HG03097 (cell line): ENCODE measurements around the gene RSBN1L.

Experiments used
- ATAC-seq: cut with Tn5 transposase; IDR thresholded peaks from one replicate; pipeline ENCODE4 v1.9.1; 2021; ENCODE audit not compliant: unreplicated experiment, low FRiP score

RSBN1L gene

GRCh38 chr7:77799078-77799964, 103.1 kb downstream of the RSBN1L start:
- peak; percentile 5 for ATAC-seq

GRCh38 chr7:77800158-77800557, 103.9 kb downstream of the RSBN1L start:
- no peak for ATAC-seq

- no peak for ATAC-seq
Measured at GRCh38 chr7:77800730-77801129, 104.5 kb downstream of the RSBN1L start.

GRCh38 chr7:77802557-77803405, 106.5 kb downstream of the RSBN1L start:
- ATAC-seq = no peak

- no peak for ATAC-seq
Measured at GRCh38 chr7:77806425-77806824, 110.2 kb downstream of the RSBN1L start.

GRCh38 chr7:77808517-77808916, 112.3 kb downstream of the RSBN1L start:
- ATAC-seq = no peak

GRCh38 chr7:77811516-77812289, 115.4 kb downstream of the RSBN1L start:
- ATAC-seq = no peak

GRCh38 chr7:77812290-77812685, 116.0 kb downstream of the RSBN1L start:
- ATAC-seq = no peak

GRCh38 chr7:77813180-77813579, 116.9 kb downstream of the RSBN1L start:
- ATAC-seq = no peak

GRCh38 chr7:77819021-77819420, 122.8 kb downstream of the RSBN1L start:
- no peak for ATAC-seq

- ATAC-seq = no peak
Measured at GRCh38 chr7:77820967-77821366, 124.7 kb downstream of the RSBN1L start.

- no peak for ATAC-seq
Measured at GRCh38 chr7:77822269-77822668, 126.0 kb downstream of the RSBN1L start.

- no peak for ATAC-seq
Measured at GRCh38 chr7:77823787-77824186, 127.5 kb downstream of the RSBN1L start.

- ATAC-seq = no peak
Measured at GRCh38 chr7:77824636-77825035, 128.4 kb downstream of the RSBN1L start.

GRCh38 chr7:77825131-77825530, 128.9 kb downstream of the RSBN1L start:
- no peak for ATAC-seq

GRCh38 chr7:77826300-77826699, 130.0 kb downstream of the RSBN1L start:
- ATAC-seq = no peak

GRCh38 chr7:77827999-77828398, 131.7 kb downstream of the RSBN1L start:
- ATAC-seq = no peak

- ATAC-seq = no peak
Measured at GRCh38 chr7:77830649-77831355, 134.5 kb downstream of the RSBN1L start.

GRCh38 chr7:77831481-77831880, 135.2 kb downstream of the RSBN1L start:
- ATAC-seq = no peak

- ATAC-seq = no peak
Measured at GRCh38 chr7:77831953-77832352, 135.7 kb downstream of the RSBN1L start.
